NCI-H748 treated with DMSO at 0.1 percent for 48 hours (cell line): ENCODE results near the gene KIF26B.

Experiments used
- DNase-seq: peaks from one replicate; lab custom pipeline; 2025; lab: John Stamatoyannopoulos, UW

Gene KIF26B

DNA sequence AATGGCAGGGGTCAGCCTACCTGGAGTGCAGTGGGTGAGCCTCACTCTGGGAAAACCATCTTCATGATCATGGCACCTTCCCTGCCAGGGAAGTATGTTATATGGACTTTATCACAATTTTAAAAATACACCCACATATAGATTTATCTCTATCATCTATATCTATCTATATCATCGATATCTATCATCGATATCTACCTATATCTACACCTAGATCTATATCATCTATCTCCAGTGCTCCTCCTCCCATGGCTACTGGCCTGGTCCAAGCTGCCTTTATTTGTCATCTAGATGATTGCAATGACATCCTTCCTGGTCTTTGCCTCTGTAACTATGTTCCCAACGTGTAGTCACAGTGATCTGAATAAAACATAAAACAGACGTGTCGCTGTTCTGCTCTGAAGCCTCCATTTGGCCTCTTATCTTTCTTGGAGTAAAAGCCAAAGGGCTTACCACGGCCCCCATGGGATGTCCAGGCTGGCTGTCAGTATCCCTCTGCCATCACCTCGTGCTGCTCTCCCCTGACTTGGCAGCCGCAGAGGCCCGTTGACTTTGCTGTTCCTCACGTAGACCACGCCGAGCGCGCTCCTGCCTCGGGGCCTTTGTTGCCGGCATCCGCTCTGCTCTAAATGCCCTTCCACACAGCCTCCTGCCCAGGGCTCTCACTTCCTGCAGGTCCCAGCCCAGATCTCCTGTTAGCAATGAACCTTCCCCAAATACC lies 20.6 kb upstream of the KIF26B start:
- DNase-seq, result no peak

- no peak for DNase-seq
These were observed 12.5 kb upstream of the KIF26B start for GRCh38 chr1:245142171-245142798.

- DNase-seq, result no peak
These were observed 11.8 kb upstream of the KIF26B start for GRCh38 chr1:245142976-245143375.

DNA sequence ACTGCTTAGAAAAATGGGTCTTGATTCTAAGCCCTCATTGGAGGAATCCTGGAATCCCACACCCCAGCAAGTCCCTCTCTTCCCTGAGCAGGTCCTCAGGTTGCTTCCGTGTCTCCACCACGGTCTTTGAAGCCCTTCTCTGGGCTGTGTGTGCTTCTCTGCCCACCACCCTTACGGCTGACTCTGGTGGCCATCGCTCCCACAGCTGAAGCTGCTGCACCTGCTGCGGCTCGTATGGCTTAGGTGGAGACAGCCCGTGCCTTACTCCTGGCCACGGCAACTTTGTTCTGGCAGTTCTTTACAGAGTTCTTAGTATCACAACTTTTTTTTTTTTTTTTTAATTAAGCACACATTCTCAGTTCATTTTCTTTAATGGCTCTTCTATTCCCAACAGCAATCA lies 10.9 kb upstream of the KIF26B start:
- DNase-seq, result no peak

DNA sequence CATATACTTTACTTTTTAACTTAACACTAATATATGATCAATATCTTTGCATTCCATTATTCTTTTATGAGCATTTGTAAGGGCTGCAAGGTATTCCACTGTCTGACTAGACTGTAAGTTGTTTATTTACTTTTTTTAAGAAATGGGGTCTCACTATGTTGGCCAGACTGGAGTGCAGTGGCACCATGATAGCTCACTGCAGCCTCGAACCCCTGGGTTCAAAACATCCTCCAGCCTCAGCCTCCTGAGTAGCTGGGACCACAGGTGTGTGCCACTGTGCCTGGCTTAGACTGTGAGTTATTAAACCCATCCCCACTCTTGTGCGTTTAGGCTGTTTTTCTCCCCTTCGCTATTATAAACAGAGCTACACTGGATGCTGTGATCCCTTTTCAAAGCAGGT lies 6.7 kb upstream of the KIF26B start:
- DNase-seq, result no peak

DNA sequence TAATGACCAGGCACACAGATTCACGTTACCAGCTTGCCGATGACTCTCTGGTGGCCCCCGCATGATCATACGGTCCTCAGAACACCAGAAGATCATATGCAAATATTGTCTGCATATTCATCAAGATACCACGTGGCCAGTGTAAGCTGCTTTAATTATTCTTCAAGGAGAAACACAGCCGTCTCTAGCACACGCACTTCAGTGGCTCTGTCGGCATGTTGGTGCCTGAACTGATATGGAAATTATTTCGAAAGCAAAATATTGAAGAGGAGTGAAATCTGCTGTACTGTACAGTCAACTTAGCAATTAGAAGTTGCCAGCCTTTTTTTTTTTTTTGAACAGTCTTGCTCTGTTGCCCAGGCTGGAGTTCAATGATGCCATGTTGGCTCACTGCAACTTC lies 5.9 kb upstream of the KIF26B start:
- DNase-seq, result no peak

DNA sequence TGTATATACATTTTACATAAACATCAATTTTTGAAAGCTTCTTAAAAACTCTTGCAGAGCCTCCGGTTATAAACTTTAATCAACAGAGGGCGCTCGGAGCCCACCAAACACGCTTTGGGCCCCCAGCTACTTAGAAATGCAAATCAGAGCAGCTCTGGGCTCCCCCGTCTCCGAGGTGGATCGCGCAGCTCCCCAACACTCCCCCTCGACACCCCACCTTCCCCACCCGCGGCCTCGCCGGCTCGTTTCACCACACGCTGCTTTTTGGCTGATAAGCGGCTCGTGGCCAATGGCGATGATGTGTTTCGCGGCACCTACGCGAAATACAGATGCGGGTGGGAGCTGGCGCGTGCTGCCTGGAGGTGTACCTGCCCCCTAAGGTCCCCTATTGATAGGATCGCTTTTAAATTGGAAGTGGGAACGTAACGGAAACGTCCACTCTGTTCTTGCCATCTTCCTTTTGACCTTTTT lies 1.7 kb upstream of the KIF26B start:
- DNase-seq, result peak; percentile 76

GRCh38 chr1:245153552-245154428 lies 995 bp upstream of the KIF26B start:
- DNase-seq, result no peak

DNA sequence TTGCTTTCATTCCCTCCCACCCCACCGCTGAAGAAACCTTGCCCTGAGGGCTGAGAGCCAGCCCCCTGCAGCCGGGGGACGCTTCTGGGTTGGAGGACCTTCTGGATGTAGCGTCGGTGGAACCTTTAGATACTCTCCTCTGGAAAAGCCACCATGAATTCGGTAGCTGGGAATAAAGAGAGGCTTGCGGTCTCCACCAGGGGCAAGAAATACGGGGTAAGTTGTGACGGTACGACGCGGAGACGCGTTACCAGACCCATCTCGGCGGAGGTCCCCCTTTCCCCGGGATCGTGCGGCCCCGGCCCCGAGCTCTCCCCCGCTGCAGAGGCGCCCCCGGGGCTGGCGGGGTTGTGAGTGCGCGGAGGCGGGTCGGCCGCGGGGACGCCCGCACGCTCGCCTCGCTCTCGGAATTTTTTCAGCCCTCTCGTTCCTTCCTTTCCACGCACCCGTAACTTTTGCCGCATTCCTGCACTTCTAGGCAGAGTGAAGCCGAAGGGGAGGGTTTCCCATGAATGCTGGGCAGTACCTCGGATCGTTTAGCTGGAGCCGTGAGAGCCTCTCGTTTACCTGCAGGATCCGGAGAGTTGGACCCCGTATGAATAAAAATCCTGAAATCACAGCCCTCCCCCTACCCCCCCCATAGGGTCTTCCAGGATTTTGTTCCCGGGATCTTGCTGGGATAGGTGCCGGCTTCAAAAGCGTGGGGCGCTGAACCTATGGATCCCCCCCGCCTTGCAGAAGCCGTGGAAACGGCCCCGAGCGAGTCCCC lies 671 bp downstream of the KIF26B start:
- DNase-seq, result peak; percentile 30

- peak; percentile 49 for DNase-seq
These were observed 1.4 kb downstream of the KIF26B start for GRCh38 chr1:245156041-245156735.

DNA sequence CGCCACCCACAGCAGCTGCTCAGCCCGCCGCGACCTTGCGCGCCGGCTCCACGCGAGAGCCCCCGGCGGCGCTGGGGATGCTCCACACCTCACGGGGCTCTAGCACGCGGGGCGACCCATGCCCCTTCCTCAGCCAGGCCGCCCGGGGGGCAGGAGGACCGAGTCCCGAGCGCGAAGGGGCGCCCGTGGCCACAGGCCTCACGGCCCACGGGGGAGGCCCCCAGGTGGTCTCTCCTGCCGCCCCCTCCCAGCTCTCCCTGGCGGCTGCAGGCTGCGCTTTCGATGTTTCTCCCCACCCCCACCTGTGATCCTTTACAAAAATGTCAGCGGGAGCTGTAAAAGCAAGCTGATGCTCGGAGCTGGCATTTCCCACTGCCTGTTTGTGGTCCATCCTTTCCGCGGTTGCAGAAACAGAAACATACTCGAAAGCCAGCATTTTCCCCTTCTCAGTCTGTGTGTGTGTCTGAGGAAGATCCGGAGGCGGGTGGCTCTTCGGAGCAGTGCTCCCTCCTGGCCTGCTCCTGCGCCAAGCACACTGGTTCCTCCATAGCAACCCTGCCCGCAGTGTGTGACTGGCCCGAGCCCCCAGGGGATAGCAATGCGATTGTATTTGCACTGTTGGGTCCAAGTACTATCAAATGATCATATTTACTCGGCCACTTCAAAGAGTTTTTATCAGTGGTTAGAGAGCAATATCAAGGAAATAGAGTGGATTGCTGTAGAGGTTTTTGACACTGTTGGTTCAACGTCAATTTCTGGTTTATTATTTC lies 2.1 kb downstream of the KIF26B start:
- DNase-seq, result peak; percentile 59

DNA sequence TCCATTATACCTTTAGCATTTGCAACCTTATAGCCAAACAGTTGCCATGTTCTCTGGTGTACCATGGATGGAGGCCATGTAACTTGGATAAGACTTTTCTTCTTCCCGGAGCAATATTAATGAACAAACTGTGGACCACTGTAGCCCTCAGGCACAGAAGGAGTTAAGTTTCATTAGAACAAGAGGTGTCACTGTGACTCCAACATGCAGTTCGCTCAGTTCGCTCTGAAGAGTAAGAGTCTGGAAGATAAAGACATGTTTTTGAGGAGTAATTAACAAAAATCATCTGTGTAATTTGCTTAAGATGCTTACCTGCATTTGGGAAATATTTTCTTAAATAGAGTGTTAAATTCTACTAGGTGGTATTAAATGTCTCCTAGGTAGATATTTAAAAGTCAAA lies 4.1 kb downstream of the KIF26B start:
- no peak for DNase-seq

GRCh38 chr1:245160288-245160687 lies 5.5 kb downstream of the KIF26B start:
- DNase-seq, result no peak

DNA sequence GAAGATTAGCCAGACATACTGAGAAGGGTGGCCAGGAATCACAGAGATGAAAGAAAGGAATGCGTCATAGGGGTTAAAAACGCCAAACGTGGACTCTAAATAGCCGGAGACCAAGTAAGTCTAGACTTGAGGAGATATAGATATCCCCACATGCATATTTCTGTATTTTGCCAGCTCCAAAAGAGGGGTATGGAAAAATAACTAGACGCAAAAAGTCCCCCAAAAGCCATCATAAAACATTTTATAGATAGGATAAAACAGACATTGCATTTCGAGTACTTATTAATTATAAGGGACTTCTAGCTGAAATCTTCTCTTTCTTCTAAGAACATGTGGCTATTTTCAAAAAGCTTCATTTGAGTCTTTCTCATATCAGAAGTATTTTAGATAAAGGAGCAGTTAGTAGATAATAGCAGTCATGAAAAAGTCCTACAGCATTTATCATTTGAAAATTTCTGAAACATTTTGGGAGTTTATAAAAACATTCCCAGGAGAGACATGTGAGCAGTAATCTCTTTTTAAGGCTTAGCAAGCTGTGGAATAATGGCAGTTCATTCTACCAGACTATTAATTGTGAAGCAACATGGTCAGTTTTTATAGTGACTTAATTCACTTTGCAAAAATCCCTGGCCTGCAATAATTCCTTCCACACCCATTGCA lies 6.1 kb downstream of the KIF26B start:
- no peak for DNase-seq

DNA sequence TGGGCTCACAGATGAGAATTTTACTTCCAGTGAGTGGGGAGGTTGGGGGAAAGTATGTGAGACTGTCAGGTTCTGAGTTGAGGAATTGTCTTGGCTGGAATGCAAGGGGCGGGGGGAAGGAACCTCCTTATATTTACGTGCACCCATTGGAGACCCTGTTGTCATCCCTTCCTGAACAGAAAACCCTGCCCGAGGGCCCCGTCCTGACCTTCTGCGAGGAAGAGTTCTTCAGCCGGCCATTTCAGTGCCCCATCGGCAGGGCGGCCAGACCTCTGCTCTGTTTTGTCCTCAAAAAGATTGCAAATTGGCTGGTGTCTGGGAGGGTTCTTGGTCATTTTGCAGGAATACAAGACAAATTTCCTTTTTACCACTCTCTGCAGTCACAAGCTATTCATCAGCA lies 7.1 kb downstream of the KIF26B start:
- no peak for DNase-seq

DNA sequence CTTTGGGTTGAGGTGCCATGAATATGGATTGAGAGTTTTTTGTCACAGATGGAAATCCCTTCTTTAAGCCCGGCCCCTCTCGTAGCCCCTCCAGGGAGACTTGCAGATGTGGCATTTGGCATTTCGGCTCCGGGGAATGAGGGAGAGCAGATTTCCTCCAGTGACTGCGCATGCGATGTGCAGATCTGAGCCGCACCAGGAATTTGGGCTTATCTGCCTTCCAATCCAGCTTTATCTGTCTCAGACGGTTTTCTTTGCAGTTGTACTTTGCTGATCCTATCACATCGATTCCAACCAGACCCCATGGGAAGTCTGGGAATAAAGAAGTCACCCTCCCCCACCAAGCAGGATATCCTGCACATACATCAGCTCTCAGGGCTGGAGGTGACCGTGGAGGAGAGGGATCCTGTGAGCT lies 11.7 kb downstream of the KIF26B start:
- no peak for DNase-seq

DNA sequence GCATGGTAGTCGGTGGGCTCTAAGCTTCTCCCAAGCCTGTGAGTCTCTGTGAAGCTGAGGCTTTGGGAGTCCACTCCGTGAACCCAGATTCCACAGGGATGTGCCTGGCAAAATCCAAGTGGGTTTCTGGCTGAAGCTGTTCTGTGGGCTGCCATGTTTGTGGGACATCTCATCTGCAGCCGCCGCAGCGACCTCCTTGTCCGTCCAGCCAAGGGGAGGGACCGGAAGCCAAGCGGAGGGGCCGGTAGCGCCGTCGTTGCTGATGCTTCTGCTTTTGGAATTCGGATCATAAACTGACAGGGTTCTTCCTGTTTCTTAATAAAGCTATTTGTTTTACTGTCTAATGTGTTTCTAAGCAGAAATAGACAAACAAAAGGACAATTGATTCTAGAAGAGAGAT lies 13.3 kb downstream of the KIF26B start:
- no peak for DNase-seq

- DNase-seq, result no peak
These were observed 14.1 kb downstream of the KIF26B start for GRCh38 chr1:245168906-245169305.

DNA sequence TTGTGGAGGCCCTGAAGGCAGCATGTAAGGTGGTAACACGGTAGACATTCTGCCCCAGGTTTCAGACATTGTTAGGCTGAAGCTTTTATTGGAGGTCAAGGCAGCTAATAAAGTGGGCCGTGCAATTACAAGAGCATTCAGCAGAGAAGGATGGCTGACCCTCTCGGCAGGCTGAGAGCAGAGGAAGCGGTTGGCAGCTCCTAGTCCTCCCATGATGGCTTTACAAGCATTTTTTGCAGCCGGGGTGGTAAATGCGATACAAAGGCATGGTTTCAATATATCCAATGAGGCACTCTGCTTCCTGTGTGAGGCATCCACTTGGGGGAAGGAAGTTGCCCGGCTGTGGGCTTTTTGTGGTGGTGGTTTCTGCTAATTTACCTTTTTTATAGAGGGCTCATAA lies 14.6 kb downstream of the KIF26B start:
- no peak for DNase-seq

- no peak for DNase-seq
These were observed 17.2 kb downstream of the KIF26B start for GRCh38 chr1:245172026-245172425.
